GM19193 (cell line): Measurements from ENCODE around the gene PDCD6IP.

Experiments
- POLR2A ChIP-seq: IDR thresholded peaks from 4 replicates; pipeline ENCODE4 v1.6.1; 2011; ENCODE audit not compliant: insufficient read depth, insufficient read length; ENCODE audit errors: extremely low read depth

The PDCD6IP gene

DNA sequence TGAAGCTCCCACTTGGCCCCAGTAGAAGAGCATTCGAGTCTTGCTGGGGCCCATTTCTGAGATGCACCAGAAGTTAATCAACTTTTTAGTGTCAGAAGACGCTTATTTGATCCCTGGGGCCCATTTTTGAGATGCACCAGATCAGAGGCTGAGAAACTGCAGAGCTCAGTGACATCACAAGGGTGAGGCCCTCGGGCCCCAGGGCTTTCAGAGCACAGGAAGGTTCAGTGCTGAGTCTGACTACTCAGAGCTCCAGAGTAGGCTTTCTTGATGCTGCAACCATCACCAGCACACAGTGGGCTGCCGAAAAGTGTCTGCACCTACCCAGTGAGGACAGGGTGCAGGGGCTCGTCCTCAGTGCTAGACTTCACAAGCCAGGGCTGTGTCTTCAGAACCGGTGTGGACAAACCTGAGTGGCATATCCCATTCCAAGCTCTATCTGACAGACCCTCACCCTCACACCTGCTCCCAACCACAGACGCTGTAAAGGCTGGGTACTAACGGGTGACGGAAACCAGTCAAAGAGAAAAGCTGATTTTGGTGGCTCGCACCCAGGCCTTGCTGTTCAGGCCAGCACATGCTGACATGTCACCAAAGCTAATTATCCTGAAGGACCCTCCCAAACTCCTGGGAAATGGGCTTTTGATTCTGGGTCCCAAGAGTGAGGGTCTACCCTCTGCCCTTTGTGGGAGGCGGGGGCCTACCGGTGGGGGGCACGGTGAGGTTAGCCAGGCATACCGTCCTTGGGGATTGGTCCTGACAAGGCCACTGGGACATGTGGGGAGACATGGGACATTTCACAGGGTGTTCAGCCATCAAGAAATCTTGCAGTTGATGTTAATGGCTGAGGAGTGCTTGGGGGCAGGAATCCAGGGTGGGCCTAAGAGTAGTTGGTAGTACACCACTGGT is 83.0 kb downstream of the PDCD6IP start:
- TF ChIP-seq POLR2A = no peak

GRCh38 chr3:33882296-33882695 is 83.9 kb downstream of the PDCD6IP start:
- no peak for TF ChIP-seq POLR2A

DNA sequence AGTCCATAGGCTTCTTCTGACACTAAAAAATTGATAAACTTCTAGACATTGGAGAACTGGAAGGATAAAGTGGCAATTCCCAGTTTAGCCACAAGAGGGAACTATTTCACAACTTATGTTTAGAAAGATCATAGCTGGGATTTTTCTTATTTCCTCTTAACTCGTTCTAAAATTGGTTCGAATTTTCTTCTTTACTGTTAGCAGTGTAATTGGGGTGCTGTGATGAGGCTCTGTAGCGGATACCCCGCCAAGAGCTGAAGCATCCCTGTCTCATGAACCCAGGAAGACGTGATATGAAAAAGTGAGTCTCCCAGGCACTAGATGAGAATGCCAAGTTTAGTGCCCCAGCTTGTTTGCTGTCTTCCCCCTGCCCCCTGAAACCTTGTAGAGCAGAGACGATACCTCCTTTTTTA is 85.1 kb downstream of the PDCD6IP start:
- no peak for TF ChIP-seq POLR2A

DNA sequence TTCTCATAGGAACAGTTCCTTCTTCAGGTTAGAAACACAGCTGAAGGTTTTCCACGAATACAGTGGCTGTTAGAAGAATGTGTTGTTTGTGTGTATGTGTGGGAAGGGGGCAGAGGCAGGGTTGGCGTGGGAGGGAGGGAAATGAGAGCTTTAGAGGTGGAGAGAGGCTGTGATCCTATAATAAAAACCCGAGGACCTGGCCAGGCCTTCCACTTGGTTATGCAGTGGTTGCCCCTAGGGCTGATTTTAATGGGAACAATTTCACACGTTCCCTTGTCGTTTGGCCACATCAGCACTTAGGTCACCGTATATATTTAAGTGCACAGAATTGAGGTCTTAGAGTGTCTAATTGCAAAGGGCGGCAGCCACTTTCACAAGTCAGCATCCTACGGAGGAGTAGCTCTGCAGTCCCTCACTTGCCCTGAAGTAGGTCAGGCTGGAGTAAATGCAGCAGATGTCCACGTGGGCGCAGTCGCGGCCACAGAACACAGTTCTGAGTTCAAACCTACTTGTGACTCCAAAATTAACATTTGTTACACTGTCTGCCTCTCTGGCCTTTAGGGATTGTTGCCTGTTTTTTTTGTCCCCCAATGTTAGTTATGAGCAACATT is 85.6 kb downstream of the PDCD6IP start:
- TF ChIP-seq POLR2A = no peak

- TF ChIP-seq POLR2A = no peak
Measured at GRCh38 chr3:33884701-33885100, 86.3 kb downstream of the PDCD6IP start.

DNA sequence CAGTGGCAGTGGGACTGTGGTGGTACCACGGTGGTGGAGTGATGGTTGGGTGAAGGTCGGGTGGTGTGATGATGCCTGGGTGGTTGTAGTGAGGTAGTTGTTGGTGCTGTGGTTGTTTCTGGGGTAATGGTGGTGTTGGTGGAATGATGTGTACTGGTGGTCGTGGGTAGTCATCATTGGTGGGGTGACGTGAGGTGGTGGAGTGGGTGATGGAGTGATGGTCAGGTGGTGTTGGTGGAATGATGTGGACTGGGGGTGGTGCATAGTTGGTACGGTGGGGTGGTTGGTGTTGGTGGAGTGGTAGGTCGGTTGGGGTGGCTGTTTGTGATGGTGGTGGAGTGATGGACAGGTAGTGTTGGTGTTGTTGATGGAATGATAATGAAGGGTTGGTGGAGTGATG is 87.1 kb downstream of the PDCD6IP start:
- TF ChIP-seq POLR2A = no peak

DNA sequence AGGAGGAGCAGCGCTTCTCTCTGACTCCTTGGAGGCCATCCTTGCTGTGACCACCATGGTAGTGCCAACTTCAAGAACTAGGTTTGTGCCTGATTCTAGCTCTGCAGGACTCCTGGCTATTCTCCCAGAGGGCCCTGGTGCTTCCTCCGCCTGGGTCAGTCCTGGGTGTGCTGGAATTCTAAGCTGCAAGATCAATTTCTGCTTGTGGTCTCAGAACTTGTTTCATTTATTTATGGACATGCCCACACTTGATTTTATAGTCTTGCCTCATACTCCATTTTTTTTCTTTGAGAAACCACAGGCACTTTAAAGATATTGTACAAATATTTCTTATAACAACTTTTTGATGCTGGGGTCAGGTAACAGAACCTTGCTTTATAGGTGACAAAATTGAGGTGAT is 87.6 kb downstream of the PDCD6IP start:
- no peak for TF ChIP-seq POLR2A

DNA sequence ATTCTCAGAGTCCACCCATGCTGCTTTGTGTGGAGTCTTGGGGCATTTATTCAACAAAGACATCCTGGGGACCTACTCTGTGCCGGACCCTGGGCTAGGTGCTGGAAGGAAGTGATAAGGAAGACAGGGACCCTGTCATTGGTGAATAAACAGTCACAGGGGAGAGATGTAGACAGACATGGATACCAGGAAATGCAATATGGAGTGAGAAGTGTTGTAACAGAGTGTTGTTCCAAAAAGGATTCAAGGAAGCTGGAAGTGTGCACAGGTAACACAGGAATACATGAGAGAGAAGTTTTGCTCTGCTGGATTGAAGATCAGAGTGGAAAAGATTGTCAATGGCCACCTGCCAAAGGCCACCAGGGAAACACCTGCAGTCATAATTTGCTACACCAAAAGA is 89.0 kb downstream of the PDCD6IP start:
- no peak for TF ChIP-seq POLR2A

GRCh38 chr3:33889394-33890039 is 91.1 kb downstream of the PDCD6IP start:
- no peak for TF ChIP-seq POLR2A

DNA sequence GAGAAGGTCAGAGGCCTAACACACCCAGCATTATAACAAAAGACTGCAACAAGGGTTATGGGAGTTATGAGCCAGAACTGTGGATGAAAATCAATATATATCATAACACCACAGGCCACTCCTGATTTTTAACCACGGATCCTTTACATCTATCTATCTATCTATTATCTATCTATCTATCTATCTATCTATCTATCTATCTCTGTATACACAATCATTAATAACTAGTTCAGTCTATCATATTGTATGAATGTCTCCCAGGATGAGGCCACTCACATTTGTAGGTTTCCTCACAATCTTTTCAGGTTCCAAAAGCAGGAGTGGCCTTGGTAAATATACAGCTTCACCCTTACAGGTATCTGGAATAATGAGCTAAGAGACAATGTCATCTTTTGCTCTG is 94.2 kb downstream of the PDCD6IP start:
- no peak for TF ChIP-seq POLR2A

- no peak for TF ChIP-seq POLR2A
Measured at GRCh38 chr3:33895658-33896057, 97.2 kb downstream of the PDCD6IP start.

DNA sequence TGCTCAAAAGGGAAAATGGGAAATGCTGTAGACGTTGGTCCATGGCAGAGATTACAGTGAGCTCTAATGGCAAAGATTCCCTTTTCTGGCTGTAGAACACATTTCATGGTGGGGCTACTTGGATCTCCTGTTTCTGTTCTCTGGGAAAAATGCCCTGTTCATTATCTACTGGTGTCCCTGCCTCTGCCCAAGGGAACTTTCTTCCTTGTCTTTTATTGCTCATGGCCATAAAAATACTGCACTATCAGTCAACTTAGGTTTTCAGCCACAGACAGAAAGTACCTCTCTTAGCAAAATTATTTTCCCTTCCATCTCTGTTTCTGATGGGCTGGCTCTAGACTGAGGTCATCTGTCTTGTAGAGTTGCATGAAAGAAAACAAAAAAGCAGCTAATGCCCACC is 98.9 kb downstream of the PDCD6IP start:
- TF ChIP-seq POLR2A = no peak

GRCh38 chr3:33898901-33899300 is 100.5 kb downstream of the PDCD6IP start:
- no peak for TF ChIP-seq POLR2A

- no peak for TF ChIP-seq POLR2A
Measured at GRCh38 chr3:33900440-33900808, 102.0 kb downstream of the PDCD6IP start.

- no peak for TF ChIP-seq POLR2A
Measured at GRCh38 chr3:33900809-33901505, 102.5 kb downstream of the PDCD6IP start.
